ENCODE data around the gene ALPP.

GRCh38 chr2:232416521-232417470 lies 38.2 kb downstream of the ALPP start:
- no peak for TF ChIP-seq CTCF (IDR thresholded peaks at IDR 0.05)
- no peak for TF ChIP-seq POLR2A (IDR thresholded peaks at IDR 0.05)
